Transverse colon (tissue), 4 donors: ENCODE results near the gene DESI1. TPM values are rescaled to one million over a fixed set of nuclear protein-coding genes. Genes with fewer than 3 reads are reported as not detected.
"Not testable (repeated sequence)": the region's sequence is repeated elsewhere in the genome, so short reads cannot be mapped to it uniquely, and the experiment has no call there.

ENCODE experiments used
- DNase-seq: peaks from one replicate; pipeline ENCODE4 v3.0.0-alpha.2; 2019
- H3K27ac ChIP-seq, 4 donors: fragments of 200-600 bp; sonication (generic); 2 replicates each; pipeline ENCODE4 v1.5.1; 2016 to 2018; ENCODE audit warnings: inconsistent platforms in 4 of 4
- H3K27me3 ChIP-seq: fragments of 200-600 bp; sonication (generic); 2 replicates; pipeline ENCODE4 v1.5.1; 2017; ENCODE audit warnings: inconsistent platforms
- H3K36me3 ChIP-seq, 4 donors: fragments of 200-600 bp; sonication (generic); 2 replicates each; pipeline ENCODE4 v1.5.1; 2017 to 2019; ENCODE audit warnings: inconsistent platforms in 4 of 4
- H3K4me1 ChIP-seq, 4 donors: fragments of 200-600 bp; sonication (generic); 2 replicates each; pipeline ENCODE4 v1.5.1; 2017 to 2020; ENCODE audit warnings: inconsistent platforms in 4 of 4
- H3K4me3 ChIP-seq, 4 donors: fragments of 200-600 bp; sonication (generic); 1 replicate in 1 of 4; 2 replicates in 3 of 4; pipeline versions ENCODE4 v1.5.1 to v1.6.1; 2017 to 2019; ENCODE audit warnings: inconsistent platforms in 4 of 4
- H3K9me3 ChIP-seq, 2 donors: fragments of 200-600 bp; sonication (generic); 2 replicates each; pipeline ENCODE4 v1.5.1; 2017 to 2019; ENCODE audit warnings: inconsistent platforms in 2 of 2
- CTCF ChIP-seq, 5 experiments: fragments of 200-600 bp in 3 of 5; fragments of 450-650 bp in 2 of 5; sonication (generic) in 3 of 5; IDR thresholded peaks; 1 replicate in 2 of 5; 2 replicates in 3 of 5; pipeline ENCODE4 v1.5.1; 2016 to 2017; ENCODE audit warnings: antibody characterized with exemption in 5 of 5, inconsistent platforms in 3 of 5, mild to moderate bottlenecking in 2 of 5, moderate library complexity in 1 of 5
- EP300 ChIP-seq: sonication (generic); formaldehyde crosslinking; IDR thresholded peaks from one replicate; pipeline ENCODE4 v1.6.1; 2017; ENCODE audit warnings: antibody characterized with exemption, low read depth
- POLR2A ChIP-seq: fragments of 450-650 bp; IDR thresholded peaks from one replicate; pipeline ENCODE4 v1.6.1; 2016; ENCODE audit warnings: antibody characterized with exemption, mild to moderate bottlenecking, moderate library complexity
- POLR2AphosphoS5 ChIP-seq, 3 donors: sonication (generic); formaldehyde crosslinking; IDR thresholded peaks; one replicate each; pipeline ENCODE4 v1.6.1; 2016; ENCODE audit warnings: antibody characterized with exemption in 3 of 3
- WGBS, 2 donors: methylation state at CpG; one replicate each; pipeline ENCODE4 v1.1.5; 2018; ENCODE audit warnings: low coverage in 1 of 2; 5-methylcytosine and 5-hydroxymethylcytosine counted together
- in situ Hi-C, 4 donors: fragments of 200-750 bp; cut with MboI; loops; one replicate each; pipeline versions ENCODE4 v1.15.0 to v1.15.1; 2017; ENCODE audit warnings: low sequenced_read_pairs in 3 of 4, low pct_ligation_motif_present in 1 of 4, low pct_unique_long_range_greater_than_20kb in 1 of 4
- intact Hi-C: fragments of 100-400 bp; cut with DNase I; formaldehyde crosslinking; loops from one replicate; pipeline ENCODE4 v1.15.1; 2023; ENCODE audit warnings: low total_unique reads
- total RNA-seq, 4 donors: library from RNA; depleted of rRNA; stranded (reverse); fragments of >200 nt; gene quantifications; one replicate each; pipeline ENCODE4 v1.1.0, GENCODE V29; 2016

DESI1 gene
- total RNA-seq, 4 donors from 2014 or later = 13.5 to 27.6 (median 16.8) TPM

GRCh38 chr22:41636467-41636866 lies 15.6 kb upstream of the DESI1 start:
- no peak for DNase-seq
- Histone ChIP-seq H3K4me3 (no peak overlapping the region), H3K27ac (peak overlapping the region in 1 of 4 donors; percentile 11), H3K9me3 (no peaks in the 10 kb centered on the region), H3K36me3 (peaks cover 0 to 53% (median 26%) of the 10 kb centered on the region in 4 donors), H3K4me1 (peaks cover 0 to 3% (median 0%) of the 10 kb centered on the region in 4 donors), H3K27me3 (no peaks in the 10 kb centered on the region)
- intact Hi-C loops = no loop called here
- in situ Hi-C loops = no loop called here
- TF ChIP-seq POLR2A = no peak
- no peak for TF ChIP-seq CTCF (IDR thresholded peaks at IDR 0.05)
- TF ChIP-seq EP300 = no peak
- no peak for TF ChIP-seq POLR2AphosphoS5 (IDR thresholded peaks at IDR 0.05)
- 75 to 80% methylated on average over 5 to 7 of the region's 7 CpGs for WGBS, 2 donors

GRCh38 chr22:41634610-41635009 lies 13.8 kb upstream of the DESI1 start:
- H3K4me3 ChIP-seq, H3K9me3 ChIP-seq, H3K27me3 ChIP-seq, H3K27ac ChIP-seq, in situ Hi-C loops, intact Hi-C loops, DNase-seq, H3K4me1 ChIP-seq: not testable (repeated sequence)
- 94 to 100% methylated on average over 2 to 8 of the region's 8 CpGs for WGBS, 2 donors
- peaks cover 0 to 48% (median 24%) of the 10 kb centered on the region in 4 donors for H3K36me3 ChIP-seq

GRCh38 chr22:41631615-41632014 lies 10.8 kb upstream of the DESI1 start:
- in situ Hi-C loops, H3K27me3 ChIP-seq, H3K9me3 ChIP-seq, DNase-seq, intact Hi-C loops, H3K4me3 ChIP-seq, H3K4me1 ChIP-seq, H3K27ac ChIP-seq: not testable (repeated sequence)
- H3K36me3 ChIP-seq = peaks cover 0 to 60% (median 28%) of the 10 kb centered on the region in 4 donors
- 100% methylated on average over 8 of the region's 23 CpGs; no CpG with 5 or more reads in 1 of the 2 donors for WGBS, 2 donors

GRCh38 chr22:41631115-41631514 lies 10.3 kb upstream of the DESI1 start:
- H3K27me3 ChIP-seq, DNase-seq, in situ Hi-C loops: not testable (repeated sequence)

GRCh38 chr22:41625577-41625976 lies 4.7 kb upstream of the DESI1 start:
- H3K36me3 ChIP-seq = peaks cover 0 to 72% (median 32%) of the 10 kb centered on the region in 4 donors
- no peaks in the 10 kb centered on the region for H3K9me3 ChIP-seq
- H3K27me3 ChIP-seq = no peaks in the 10 kb centered on the region
- WGBS, 2 donors = 94 to 97% methylated on average over 7 of the region's 7 CpGs
- H3K27ac ChIP-seq = no peak overlapping the region
- intact Hi-C loops = no loop called here
- H3K4me3 ChIP-seq = no peak overlapping the region
- in situ Hi-C loops = no loop called here
- peaks cover 7 to 19% (median 8%) of the 10 kb centered on the region in 4 donors for H3K4me1 ChIP-seq
- TF ChIP-seq POLR2AphosphoS5 (IDR thresholded peaks at IDR 0.05) = no peak
- TF ChIP-seq EP300 = no peak
- TF ChIP-seq POLR2A = no peak
- no peak for TF ChIP-seq CTCF (IDR thresholded peaks at IDR 0.05)
- no peak for DNase-seq

More at GRCh38 chr22:41631115-41631514, 10.3 kb upstream of the DESI1 start:
- WGBS, 2 donors = no CpG with 5 or more reads among the region's 28 CpGs
- H3K36me3 ChIP-seq = peaks cover 0 to 60% (median 28%) of the 10 kb centered on the region in 4 donors
- H3K4me1 ChIP-seq, H3K9me3 ChIP-seq, H3K27ac ChIP-seq, intact Hi-C loops, H3K4me3 ChIP-seq: not testable (repeated sequence)

GRCh38 chr22:41621911-41622179 lies 1.0 kb upstream of the DESI1 start:
- Histone ChIP-seq H3K36me3 (peaks cover 0 to 38% (median 17%) of the 10 kb centered on the region in 4 donors), H3K4me1 (peaks cover 17 to 47% (median 25%) of the 10 kb centered on the region in 4 donors), H3K27ac (peak overlapping the region; percentile 91 to 98 (median 96)), H3K27me3 (no peaks in the 10 kb centered on the region), H3K4me3 (peak overlapping the region; percentile 31 to 94 (median 74)), H3K9me3 (no peaks in the 10 kb centered on the region)
- intact Hi-C loops = loop anchor here (5.0 kb wide), 1 partner anchor 225 kb away; no protein-coding TSS in a partner anchor
- 2 to 6% methylated on average over 8 of the region's 8 CpGs for WGBS, 2 donors
- in situ Hi-C loops = no loop called here
- TF ChIP-seq POLR2A (no peak), POLR2AphosphoS5 (IDR thresholded peaks at IDR 0.05) (no peak), EP300 (no peak), CTCF (IDR thresholded peaks at IDR 0.05) (no peak)
- no peak for DNase-seq
